HepG2 (cell line): ENCODE measurements around the gene ANTXR1.

ENCODE experiments used
- CREB1 ChIP-seq, 2 experiments: fragments of 450-650 bp in 1 of 2; IDR thresholded peaks; 2 replicates each; pipeline ENCODE4 v1.6.1; 2016 to 2017; ENCODE audit warnings: control low read depth in 1 of 2, mild to moderate bottlenecking in 1 of 2, missing compliant biosample characterization in 1 of 2, missing genetic modification characterization in 1 of 2
- DMTF1 ChIP-seq: sonication (generic); formaldehyde crosslinking; IDR thresholded peaks from 2 replicates; pipeline ENCODE4 v1.4.0; 2020; ENCODE audit warnings: mild to moderate bottlenecking, missing genetic modification reagents
- ESRRA ChIP-seq: sonication (generic); formaldehyde crosslinking; IDR thresholded peaks from 2 replicates; pipeline ENCODE4 v1.5.1; 2020; ENCODE audit warnings: mild to moderate bottlenecking, low read depth, missing genetic modification reagents
- MAZ ChIP-seq, 2 experiments: sonication (generic) in 1 of 2; formaldehyde crosslinking in 1 of 2; IDR thresholded peaks; 2 replicates each; pipeline versions ENCODE4 v1.5.0 to v1.6.1; 2012 to 2020; ENCODE audit warnings: low read depth in 2 of 2, mild to moderate bottlenecking in 2 of 2, borderline replicate concordance in 1 of 2, improper control_type of control experiment in 1 of 2, low read length in 1 of 2, missing genetic modification reagents in 1 of 2, moderate library complexity in 1 of 2
- NFE2L1 ChIP-seq: sonication (generic); formaldehyde crosslinking; IDR thresholded peaks from 2 replicates; pipeline ENCODE4 v1.4.0; 2020; ENCODE audit warnings: missing genetic modification reagents, mild to moderate bottlenecking, borderline replicate concordance
- PLSCR1 ChIP-seq: sonication (generic); formaldehyde crosslinking; IDR thresholded peaks from 2 replicates; pipeline ENCODE4 v1.5.0; 2020; ENCODE audit warnings: missing genetic modification reagents, mild to moderate bottlenecking, borderline replicate concordance
- TAF15 ChIP-seq: fragments of 200-400 bp; formaldehyde crosslinking; IDR thresholded peaks from one replicate; pipeline ENCODE4 v1.6.1; 2018; ENCODE audit warnings: mild to moderate bottlenecking, low read depth, low read length; ENCODE audit not compliant: poor library complexity, severe bottlenecking
- ZNF616 ChIP-seq: sonication (generic); formaldehyde crosslinking; IDR thresholded peaks from 2 replicates; pipeline ENCODE4 v1.5.0; 2020; ENCODE audit warnings: low read depth, mild to moderate bottlenecking, missing genetic modification reagents
- ZNF629 ChIP-seq: sonication (generic); formaldehyde crosslinking; conservative IDR thresholded peaks from 2 replicates; pipeline ENCODE4 v1.5.0; 2020; ENCODE audit warnings: missing genetic modification reagents
- ZNF747 ChIP-seq: sonication (generic); formaldehyde crosslinking; IDR thresholded peaks from 2 replicates; pipeline ENCODE4 v1.8.1; 2023; ENCODE audit warnings: missing genetic modification reagents, mild to moderate bottlenecking, borderline replicate concordance
- TF ChIP-seq, protein P1 (sequence below): sonication (generic); formaldehyde crosslinking; IDR thresholded peaks from 2 replicates; pipeline ENCODE4 v1.5.0; 2020; ENCODE audit warnings: mild to moderate bottlenecking, missing genetic modification reagents, moderate library complexity
- TF ChIP-seq, protein P2 (sequence below): IDR thresholded peaks from 2 replicates; pipeline ENCODE4 v1.6.1; 2012; ENCODE audit warnings: inconsistent platforms
- TF ChIP-seq, protein P3 (sequence below), 2 experiments: IDR thresholded peaks; 2 replicates each; pipeline ENCODE4 v1.6.1; 2011 to 2012; ENCODE audit warnings: low read length in 2 of 2, borderline replicate concordance in 1 of 2, low read depth in 1 of 2, mild to moderate bottlenecking in 1 of 2, moderate library complexity in 1 of 2

DNA sequence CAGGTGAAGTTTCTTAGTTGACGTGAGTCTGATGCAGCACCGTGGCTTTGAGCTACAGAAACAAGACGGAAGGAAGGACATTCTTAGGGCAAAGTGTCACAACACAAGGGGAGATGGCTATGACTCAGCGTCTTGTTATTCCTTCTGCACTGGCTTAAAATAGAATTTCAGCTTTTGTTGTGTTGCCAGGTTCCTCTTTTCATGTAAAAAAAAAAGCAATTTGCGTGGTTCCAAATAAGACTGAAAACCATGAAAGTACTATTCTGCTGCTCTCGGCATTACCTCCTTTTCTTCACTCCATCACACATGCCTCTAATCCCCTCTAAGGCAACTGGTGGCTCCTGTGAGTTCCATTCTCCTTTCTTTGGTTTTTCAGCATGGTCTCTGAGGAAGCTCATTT is 150.1 kb downstream of the ANTXR1 start:
- TF ChIP-seq, protein P1, sequence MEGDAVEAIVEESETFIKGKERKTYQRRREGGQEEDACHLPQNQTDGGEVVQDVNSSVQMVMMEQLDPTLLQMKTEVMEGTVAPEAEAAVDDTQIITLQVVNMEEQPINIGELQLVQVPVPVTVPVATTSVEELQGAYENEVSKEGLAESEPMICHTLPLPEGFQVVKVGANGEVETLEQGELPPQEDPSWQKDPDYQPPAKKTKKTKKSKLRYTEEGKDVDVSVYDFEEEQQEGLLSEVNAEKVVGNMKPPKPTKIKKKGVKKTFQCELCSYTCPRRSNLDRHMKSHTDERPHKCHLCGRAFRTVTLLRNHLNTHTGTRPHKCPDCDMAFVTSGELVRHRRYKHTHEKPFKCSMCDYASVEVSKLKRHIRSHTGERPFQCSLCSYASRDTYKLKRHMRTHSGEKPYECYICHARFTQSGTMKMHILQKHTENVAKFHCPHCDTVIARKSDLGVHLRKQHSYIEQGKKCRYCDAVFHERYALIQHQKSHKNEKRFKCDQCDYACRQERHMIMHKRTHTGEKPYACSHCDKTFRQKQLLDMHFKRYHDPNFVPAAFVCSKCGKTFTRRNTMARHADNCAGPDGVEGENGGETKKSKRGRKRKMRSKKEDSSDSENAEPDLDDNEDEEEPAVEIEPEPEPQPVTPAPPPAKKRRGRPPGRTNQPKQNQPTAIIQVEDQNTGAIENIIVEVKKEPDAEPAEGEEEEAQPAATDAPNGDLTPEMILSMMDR (CRISPR knock-in tag), result no peak
- TF ChIP-seq PLSCR1 (CRISPR knock-in tag) (no peak), ZNF747 (CRISPR knock-in tag) (no peak), TAF15 (no peak), ZNF616 (CRISPR knock-in tag) (no peak), DMTF1 (CRISPR knock-in tag) (no peak), ESRRA (CRISPR knock-in tag) (no peak), MAZ (IDR thresholded peaks at IDR 0.05; ENCODE audit: borderline replicate concordance, low read depth, low read length) (no peak), MAZ (CRISPR knock-in tag; IDR thresholded peaks at IDR 0.05; ENCODE audit: low read depth) (no peak), NFE2L1 (CRISPR knock-in tag) (no peak), CREB1 (IDR thresholded peaks at IDR 0.05) (no peak), CREB1 (CRISPR knock-in tag; IDR thresholded peaks at IDR 0.05) (no peak), ZNF629 (CRISPR knock-in tag) (no peak)
- TF ChIP-seq, protein P2, sequence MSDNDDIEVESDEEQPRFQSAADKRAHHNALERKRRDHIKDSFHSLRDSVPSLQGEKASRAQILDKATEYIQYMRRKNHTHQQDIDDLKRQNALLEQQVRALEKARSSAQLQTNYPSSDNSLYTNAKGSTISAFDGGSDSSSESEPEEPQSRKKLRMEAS, result no peak
- TF ChIP-seq, protein P3, sequence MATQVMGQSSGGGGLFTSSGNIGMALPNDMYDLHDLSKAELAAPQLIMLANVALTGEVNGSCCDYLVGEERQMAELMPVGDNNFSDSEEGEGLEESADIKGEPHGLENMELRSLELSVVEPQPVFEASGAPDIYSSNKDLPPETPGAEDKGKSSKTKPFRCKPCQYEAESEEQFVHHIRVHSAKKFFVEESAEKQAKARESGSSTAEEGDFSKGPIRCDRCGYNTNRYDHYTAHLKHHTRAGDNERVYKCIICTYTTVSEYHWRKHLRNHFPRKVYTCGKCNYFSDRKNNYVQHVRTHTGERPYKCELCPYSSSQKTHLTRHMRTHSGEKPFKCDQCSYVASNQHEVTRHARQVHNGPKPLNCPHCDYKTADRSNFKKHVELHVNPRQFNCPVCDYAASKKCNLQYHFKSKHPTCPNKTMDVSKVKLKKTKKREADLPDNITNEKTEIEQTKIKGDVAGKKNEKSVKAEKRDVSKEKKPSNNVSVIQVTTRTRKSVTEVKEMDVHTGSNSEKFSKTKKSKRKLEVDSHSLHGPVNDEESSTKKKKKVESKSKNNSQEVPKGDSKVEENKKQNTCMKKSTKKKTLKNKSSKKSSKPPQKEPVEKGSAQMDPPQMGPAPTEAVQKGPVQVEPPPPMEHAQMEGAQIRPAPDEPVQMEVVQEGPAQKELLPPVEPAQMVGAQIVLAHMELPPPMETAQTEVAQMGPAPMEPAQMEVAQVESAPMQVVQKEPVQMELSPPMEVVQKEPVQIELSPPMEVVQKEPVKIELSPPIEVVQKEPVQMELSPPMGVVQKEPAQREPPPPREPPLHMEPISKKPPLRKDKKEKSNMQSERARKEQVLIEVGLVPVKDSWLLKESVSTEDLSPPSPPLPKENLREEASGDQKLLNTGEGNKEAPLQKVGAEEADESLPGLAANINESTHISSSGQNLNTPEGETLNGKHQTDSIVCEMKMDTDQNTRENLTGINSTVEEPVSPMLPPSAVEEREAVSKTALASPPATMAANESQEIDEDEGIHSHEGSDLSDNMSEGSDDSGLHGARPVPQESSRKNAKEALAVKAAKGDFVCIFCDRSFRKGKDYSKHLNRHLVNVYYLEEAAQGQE (IDR thresholded peaks at IDR 0.05; ENCODE audit: borderline replicate concordance in 1 of 2, low read depth in 1 of 2, low read length in 2 of 2), result no peak
